DOHH2 (cell line): ENCODE results near the gene TMEM219.
"Not testable (repeated sequence)": the region's sequence is repeated elsewhere in the genome, so short reads cannot be mapped to it uniquely, and the experiment has no call there.

ENCODE experiments used
- H3F3A ChIP-seq: fragments of 200-600 bp; sonication (generic), shearing (Covaris generic); 2 replicates; pipeline ENCODE4 v1.6.0; 2016; ENCODE audit warnings: antibody characterized with exemption, mild to moderate bottlenecking; ENCODE audit not compliant: control insufficient read depth, insufficient read depth
- H3K27ac ChIP-seq: fragments of 200-600 bp; sonication (generic); 2 replicates; pipeline ENCODE4 v1.5.1; 2014; ENCODE audit warnings: low read depth, mild to moderate bottlenecking, low read length, moderate library complexity
- H3K27me3 ChIP-seq: fragments of 200-600 bp; sonication (generic); 2 replicates; pipeline ENCODE4 v1.6.1; 2014; ENCODE audit warnings: mild to moderate bottlenecking, low read length, mixed read lengths; ENCODE audit not compliant: control insufficient read depth
- H3K36me3 ChIP-seq: fragments of 200-600 bp; sonication (generic); 2 replicates; pipeline ENCODE4 v1.6.1; 2014; ENCODE audit warnings: mild to moderate bottlenecking, low read length, moderate library complexity, mixed read lengths; ENCODE audit not compliant: control insufficient read depth
- H3K4me1 ChIP-seq: fragments of 200-600 bp; sonication (generic); 2 replicates; pipeline ENCODE4 v1.6.1; 2014; ENCODE audit warnings: mild to moderate bottlenecking, low read length, mixed read lengths; ENCODE audit not compliant: control insufficient read depth
- H3K4me2 ChIP-seq: fragments of 200-600 bp; sonication (generic); 2 replicates; pipeline ENCODE4 v1.6.0; 2014; ENCODE audit warnings: mild to moderate bottlenecking, low read length, moderate library complexity
- H3K4me3 ChIP-seq: fragments of 200-600 bp; sonication (generic); 2 replicates; pipeline ENCODE4 v1.5.1; 2014; ENCODE audit warnings: mild to moderate bottlenecking, low read length, mixed read lengths
- H3K79me2 ChIP-seq: fragments of 200-600 bp; sonication (generic); 2 replicates; pipeline ENCODE4 v1.6.1; 2014; ENCODE audit warnings: mild to moderate bottlenecking, low read length, mixed read lengths; ENCODE audit not compliant: control insufficient read depth
- H3K9me2 ChIP-seq: fragments of 200-600 bp; sonication (generic); replicated peaks from 2 replicates; pipeline ENCODE4 v1.6.1; 2014; ENCODE audit warnings: mild to moderate bottlenecking, low read length, mixed read lengths; ENCODE audit not compliant: control insufficient read depth
- H3K9me3 ChIP-seq: fragments of 200-600 bp; sonication (generic); 2 replicates; pipeline ENCODE4 v1.6.1; 2014; ENCODE audit warnings: antibody characterized with exemption, low read length, mixed read lengths; ENCODE audit not compliant: control insufficient read depth, insufficient read depth
- H4K20me1 ChIP-seq: fragments of 200-600 bp; sonication (generic); 2 replicates; pipeline ENCODE4 v1.6.0; 2014; ENCODE audit warnings: low read depth, mild to moderate bottlenecking, antibody characterized with exemption, low read length, moderate library complexity; ENCODE audit not compliant: control insufficient read depth, insufficient read depth
- EZH2phosphoT487 ChIP-seq: fragments of 200-600 bp; sonication (generic); IDR thresholded peaks from 2 replicates; pipeline ENCODE4 v1.6.1; 2017; ENCODE audit warnings: borderline replicate concordance, mild to moderate bottlenecking, antibody characterized with exemption, low read length, moderate library complexity, mixed read lengths
- TF ChIP-seq, protein P1 (sequence below): fragments of 200-600 bp; sonication (generic); IDR thresholded peaks from one replicate; pipeline ENCODE4 v1.5.1; 2014; ENCODE audit warnings: antibody characterized with exemption, mild to moderate bottlenecking, low read depth, low read length; ENCODE audit not compliant: poor library complexity, severe bottlenecking

The TMEM219 gene

DNA sequence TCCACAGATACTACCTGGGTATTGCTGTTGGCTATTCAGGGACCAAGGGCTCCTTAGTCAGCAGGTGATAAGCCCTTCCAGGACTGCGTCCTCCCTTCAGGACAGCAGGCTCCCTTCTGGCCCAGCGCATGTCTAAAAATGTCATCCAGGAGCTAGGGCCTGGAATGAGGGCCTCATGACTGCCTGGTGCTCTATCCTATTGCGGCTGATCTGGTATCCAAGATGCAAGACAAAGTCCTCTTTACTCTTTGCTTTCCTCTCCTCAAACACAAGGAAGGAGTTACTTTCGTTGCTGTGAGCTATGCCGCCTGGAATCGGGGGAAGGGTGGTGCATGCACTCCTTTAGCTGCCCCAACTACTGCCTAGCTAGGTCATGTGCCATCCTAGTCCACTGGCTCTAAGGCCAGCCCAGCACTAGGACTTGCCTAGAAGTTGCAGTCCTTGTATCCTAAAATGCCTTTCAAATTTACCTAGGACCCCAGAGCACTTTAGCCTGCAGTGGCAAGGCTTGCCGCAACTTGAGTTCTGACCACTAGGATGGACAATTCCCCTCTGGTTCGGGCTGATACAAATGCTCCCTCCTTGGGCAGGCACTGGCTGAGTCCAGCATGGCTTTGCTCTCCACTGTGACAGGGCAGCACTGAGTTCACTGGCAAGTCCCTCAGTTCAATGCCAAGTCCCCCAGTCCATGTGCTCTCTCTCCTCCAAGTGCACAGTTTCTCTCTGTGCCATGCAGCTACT lies 10.1 kb upstream of the TMEM219 start:
- Histone ChIP-seq H3F3A (no peaks in the 10 kb centered on the region), H3K27me3 (no peaks in the 10 kb centered on the region), H3K9me2 (no peaks in the 10 kb centered on the region), H3K4me1 (peaks cover 14% of the 10 kb centered on the region), H3K79me2 (no peaks in the 10 kb centered on the region), H3K9me3 (no peaks in the 10 kb centered on the region), H4K20me1 (no peaks in the 10 kb centered on the region), H3K4me2 (no peak overlapping the region), H3K36me3 (no peaks in the 10 kb centered on the region), H3K27ac (no peak overlapping the region), H3K4me3 (no peak overlapping the region)
- no peak for TF ChIP-seq EZH2phosphoT487
- TF ChIP-seq, protein P1, sequence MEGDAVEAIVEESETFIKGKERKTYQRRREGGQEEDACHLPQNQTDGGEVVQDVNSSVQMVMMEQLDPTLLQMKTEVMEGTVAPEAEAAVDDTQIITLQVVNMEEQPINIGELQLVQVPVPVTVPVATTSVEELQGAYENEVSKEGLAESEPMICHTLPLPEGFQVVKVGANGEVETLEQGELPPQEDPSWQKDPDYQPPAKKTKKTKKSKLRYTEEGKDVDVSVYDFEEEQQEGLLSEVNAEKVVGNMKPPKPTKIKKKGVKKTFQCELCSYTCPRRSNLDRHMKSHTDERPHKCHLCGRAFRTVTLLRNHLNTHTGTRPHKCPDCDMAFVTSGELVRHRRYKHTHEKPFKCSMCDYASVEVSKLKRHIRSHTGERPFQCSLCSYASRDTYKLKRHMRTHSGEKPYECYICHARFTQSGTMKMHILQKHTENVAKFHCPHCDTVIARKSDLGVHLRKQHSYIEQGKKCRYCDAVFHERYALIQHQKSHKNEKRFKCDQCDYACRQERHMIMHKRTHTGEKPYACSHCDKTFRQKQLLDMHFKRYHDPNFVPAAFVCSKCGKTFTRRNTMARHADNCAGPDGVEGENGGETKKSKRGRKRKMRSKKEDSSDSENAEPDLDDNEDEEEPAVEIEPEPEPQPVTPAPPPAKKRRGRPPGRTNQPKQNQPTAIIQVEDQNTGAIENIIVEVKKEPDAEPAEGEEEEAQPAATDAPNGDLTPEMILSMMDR, result no peak

DNA sequence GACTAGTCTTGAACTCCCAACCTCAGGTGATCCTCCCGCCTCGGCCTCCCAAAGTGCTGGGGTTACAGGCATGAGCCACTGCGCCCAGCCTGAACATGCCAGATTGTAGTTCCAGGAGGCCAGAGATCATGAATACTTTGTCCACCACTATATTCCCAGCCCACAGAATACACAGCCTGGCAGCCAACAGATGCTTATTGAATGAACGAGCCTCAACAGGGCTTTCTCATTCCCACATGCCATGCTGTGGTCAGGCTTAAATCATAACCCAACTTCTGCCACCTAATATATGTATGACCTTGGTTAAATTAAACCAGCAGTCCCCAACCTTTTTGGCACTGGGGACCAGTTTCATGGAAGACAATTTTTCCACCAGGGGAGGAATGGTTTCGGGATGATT lies 3.1 kb upstream of the TMEM219 start:
- H3K27ac ChIP-seq, result no peak overlapping the region
- H3F3A ChIP-seq, result no peaks in the 10 kb centered on the region
- H3K4me1 ChIP-seq, result peaks cover 32% of the 10 kb centered on the region
- H4K20me1 ChIP-seq, result no peaks in the 10 kb centered on the region
- H3K79me2 ChIP-seq, result peaks cover 6% of the 10 kb centered on the region; the same call in 1 of the 2 replicates
- no peaks in the 10 kb centered on the region for H3K9me3 ChIP-seq
- H3K4me2 ChIP-seq, result no peak overlapping the region
- no peak overlapping the region for H3K4me3 ChIP-seq
- H3K36me3 ChIP-seq, result no peaks in the 10 kb centered on the region
- H3K9me2 ChIP-seq, result no peaks in the 10 kb centered on the region
- H3K27me3 ChIP-seq, result no peaks in the 10 kb centered on the region
- no peak for TF ChIP-seq EZH2phosphoT487

DNA sequence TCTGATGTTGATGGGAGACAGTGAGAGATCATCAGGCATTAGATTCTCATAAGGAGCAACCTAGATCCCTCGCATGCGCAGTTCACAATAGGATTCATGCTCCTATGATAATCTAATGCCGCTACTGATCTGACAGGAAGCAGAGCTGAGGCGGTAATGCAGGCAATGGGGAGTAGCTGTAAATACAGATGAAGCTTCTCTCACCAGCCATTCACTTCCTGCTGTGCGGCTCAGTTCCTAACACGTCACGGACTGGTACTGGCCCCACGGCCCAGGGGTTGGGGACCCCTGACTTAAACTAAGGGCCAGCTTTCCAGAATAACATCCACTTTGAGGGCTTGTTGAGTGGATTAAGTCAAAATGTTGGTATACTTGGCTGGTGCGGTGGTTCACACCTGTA lies 2.6 kb upstream of the TMEM219 start:
- H3K9me3 ChIP-seq, result no peaks in the 10 kb centered on the region
- no peak overlapping the region for H3K4me2 ChIP-seq
- no peaks in the 10 kb centered on the region for H3K27me3 ChIP-seq
- peaks cover 32% of the 10 kb centered on the region for H3K4me1 ChIP-seq
- peaks cover 6% of the 10 kb centered on the region; the same call in 1 of the 2 replicates for H3K79me2 ChIP-seq
- no peak overlapping the region for H3K27ac ChIP-seq
- no peaks in the 10 kb centered on the region for H4K20me1 ChIP-seq
- no peaks in the 10 kb centered on the region for H3K9me2 ChIP-seq
- no peak for TF ChIP-seq EZH2phosphoT487
- TF ChIP-seq, protein P1, result no peak
- no peak overlapping the region for H3K4me3 ChIP-seq
- no peaks in the 10 kb centered on the region for H3F3A ChIP-seq
- no peaks in the 10 kb centered on the region for H3K36me3 ChIP-seq

DNA sequence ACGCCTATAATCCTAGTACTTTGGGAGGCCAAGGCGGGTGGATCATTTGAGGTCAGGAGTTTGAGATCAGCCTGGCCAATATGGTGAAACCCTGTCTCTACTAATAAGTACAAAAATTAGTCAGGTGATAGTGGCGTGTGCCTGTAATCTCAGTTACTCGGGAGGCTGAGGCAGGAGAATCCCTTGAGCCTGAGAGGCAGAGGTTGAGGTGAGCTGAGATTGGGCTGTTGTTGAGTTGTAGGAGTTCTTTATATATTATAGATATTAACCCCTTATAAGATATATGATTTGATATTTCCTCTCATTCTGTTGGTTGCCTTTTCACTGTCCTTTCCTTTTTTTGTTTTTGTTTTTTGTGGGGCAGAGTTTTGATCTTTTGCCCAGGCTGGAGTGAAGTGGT lies 2.1 kb upstream of the TMEM219 start:
- H3K9me3 ChIP-seq, H3K27ac ChIP-seq, H4K20me1 ChIP-seq: not testable (repeated sequence)

More for the DNA sequence above, 2.1 kb upstream of the TMEM219 start:
- H3K4me3 ChIP-seq, H3K79me2 ChIP-seq, H3K4me2 ChIP-seq, H3K27me3 ChIP-seq, H3K9me2 ChIP-seq, H3K36me3 ChIP-seq, H3F3A ChIP-seq: not testable (repeated sequence)
- peaks cover 28% of the 10 kb centered on the region for H3K4me1 ChIP-seq
